Measurements from ENCODE around the gene NEK1.

DNA sequence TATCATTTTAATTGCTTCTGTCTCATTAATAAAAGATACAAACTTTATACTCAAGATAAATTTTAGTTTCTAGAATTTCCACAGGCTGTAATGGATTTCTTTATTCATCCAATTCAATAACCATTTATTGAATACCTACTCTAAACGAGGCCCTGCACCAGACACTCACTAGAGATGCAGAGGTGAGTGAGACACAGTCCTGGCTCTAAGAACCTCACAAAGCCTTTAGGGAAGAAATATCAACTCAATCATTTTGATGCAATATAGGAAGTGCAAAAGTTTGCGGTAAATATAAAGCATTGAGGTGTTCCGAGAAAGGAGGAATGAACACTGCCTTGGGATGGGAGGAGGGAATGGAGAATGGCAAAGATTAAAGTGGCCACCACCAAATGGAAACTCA, 260.0 kb downstream of the NEK1 start:
- TF ChIP-seq, protein P1, sequence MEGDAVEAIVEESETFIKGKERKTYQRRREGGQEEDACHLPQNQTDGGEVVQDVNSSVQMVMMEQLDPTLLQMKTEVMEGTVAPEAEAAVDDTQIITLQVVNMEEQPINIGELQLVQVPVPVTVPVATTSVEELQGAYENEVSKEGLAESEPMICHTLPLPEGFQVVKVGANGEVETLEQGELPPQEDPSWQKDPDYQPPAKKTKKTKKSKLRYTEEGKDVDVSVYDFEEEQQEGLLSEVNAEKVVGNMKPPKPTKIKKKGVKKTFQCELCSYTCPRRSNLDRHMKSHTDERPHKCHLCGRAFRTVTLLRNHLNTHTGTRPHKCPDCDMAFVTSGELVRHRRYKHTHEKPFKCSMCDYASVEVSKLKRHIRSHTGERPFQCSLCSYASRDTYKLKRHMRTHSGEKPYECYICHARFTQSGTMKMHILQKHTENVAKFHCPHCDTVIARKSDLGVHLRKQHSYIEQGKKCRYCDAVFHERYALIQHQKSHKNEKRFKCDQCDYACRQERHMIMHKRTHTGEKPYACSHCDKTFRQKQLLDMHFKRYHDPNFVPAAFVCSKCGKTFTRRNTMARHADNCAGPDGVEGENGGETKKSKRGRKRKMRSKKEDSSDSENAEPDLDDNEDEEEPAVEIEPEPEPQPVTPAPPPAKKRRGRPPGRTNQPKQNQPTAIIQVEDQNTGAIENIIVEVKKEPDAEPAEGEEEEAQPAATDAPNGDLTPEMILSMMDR (IDR thresholded peaks at IDR 0.05; ENCODE audit: extremely low read depth in 1 of 2, insufficient read depth in 1 of 2, low read depth in 1 of 2, low read length in 2 of 2): no peak
- TF ChIP-seq POLR2AphosphoS5 (IDR thresholded peaks at IDR 0.05; ENCODE audit: insufficient read depth, low read depth, low read length): no peak
- no peak for TF ChIP-seq POLR2A (IDR thresholded peaks at IDR 0.05; ENCODE audit: low read depth, low read length)
- TF ChIP-seq EZH2 (IDR thresholded peaks at IDR 0.05; ENCODE audit: borderline replicate concordance, low read depth, low read length, severe bottlenecking): no peak
- TF ChIP-seq, protein P2, sequence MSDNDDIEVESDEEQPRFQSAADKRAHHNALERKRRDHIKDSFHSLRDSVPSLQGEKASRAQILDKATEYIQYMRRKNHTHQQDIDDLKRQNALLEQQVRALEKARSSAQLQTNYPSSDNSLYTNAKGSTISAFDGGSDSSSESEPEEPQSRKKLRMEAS (IDR thresholded peaks at IDR 0.05; ENCODE audit: insufficient read depth, insufficient read length): no peak
- TF ChIP-seq JUN (IDR thresholded peaks at IDR 0.05; ENCODE audit: borderline replicate concordance, insufficient read depth, insufficient read length, low read depth): no peak

Data from endothelial cell of umbilical vein (primary cell).